ENCODE results near the gene LLGL2. TPM values are rescaled to one million over a fixed set of nuclear protein-coding genes. Genes with fewer than 3 reads are reported as not detected.
"Not testable (repeated sequence)": the region's sequence is repeated elsewhere in the genome, so short reads cannot be mapped to it uniquely, and the experiment has no call there.

LLGL2 gene
- total RNA-seq, 4 donors from 2014 or later, result 35.6 to 73.5 (median 53.8) TPM

GRCh38 chr17:75516619-75517296 lies 8.7 kb upstream of the LLGL2 start:
- peak; percentile 21 to 34 for DNase-seq
- WGBS, 2 donors, result 1 to 2% methylated on average over 13 to 14 of the region's 65 CpGs

GRCh38 chr17:75517297-75517865 lies 8.1 kb upstream of the LLGL2 start:
- peaks cover 26 to 27% of the 10 kb centered on the region in 2 donors for H3K4me1 ChIP-seq
- intact Hi-C loops (cut with DNase I), result no loop called here
- DNase-seq, result no peak
- H3K27ac ChIP-seq, result no peak overlapping the region
- H3K27me3 ChIP-seq, result no peaks in the 10 kb centered on the region
- 33 to 36% methylated on average over 8 to 10 of the region's 10 CpGs for WGBS, 2 donors
- H3K9me3 ChIP-seq, result no peaks in the 10 kb centered on the region
- H3K4me3 ChIP-seq (replicated peaks in 1 of 3), result peak overlapping the region; percentile 43 to 98 (median 64)
- TF ChIP-seq CTCF (IDR thresholded peaks at IDR 0.05) (peak in 1 of 6 experiments; percentile 6), POLR2A (IDR thresholded peaks at IDR 0.05) (no peak)
- H3K36me3 ChIP-seq, result no peaks in the 10 kb centered on the region

More at GRCh38 chr17:75516619-75517296, 8.7 kb upstream of the LLGL2 start:
- H3K9me3 ChIP-seq, result no peaks in the 10 kb centered on the region
- H3K4me1 ChIP-seq, result peaks cover 32 to 33% of the 10 kb centered on the region in 2 donors
- peak overlapping the region; percentile 43 to 98 (median 64) for H3K4me3 ChIP-seq (replicated peaks in 1 of 3)
- no peaks in the 10 kb centered on the region for H3K27me3 ChIP-seq
- no peak for TF ChIP-seq CTCF (IDR thresholded peaks at IDR 0.05)
- TF ChIP-seq POLR2A (IDR thresholded peaks at IDR 0.05), result no peak
- peaks cover 0 to 4% of the 10 kb centered on the region in 2 donors for H3K36me3 ChIP-seq
- intact Hi-C loops (cut with DNase I), result no loop called here
- H3K27ac ChIP-seq, result peak overlapping the region in 1 of 3 donors; percentile 41

- no peak for DNase-seq
- Histone ChIP-seq H3K4me3 (replicated peaks in 1 of 3) (no peak overlapping the region), H3K36me3 (no peaks in the 10 kb centered on the region), H3K27ac (no peak overlapping the region), H3K27me3 (no peaks in the 10 kb centered on the region), H3K9me3 (no peaks in the 10 kb centered on the region), H3K4me1 (peaks cover 21% of the 10 kb centered on the region in 2 donors)
- intact Hi-C loops (cut with DNase I), result no loop called here
- TF ChIP-seq POLR2A (IDR thresholded peaks at IDR 0.05) (no peak), CTCF (IDR thresholded peaks at IDR 0.05) (no peak)
- 83 to 90% methylated on average over 3 of the region's 3 CpGs for WGBS, 2 donors
Observed at GRCh38 chr17:75518201-75518600, 7.3 kb upstream of the LLGL2 start.

- intact Hi-C loops (cut with DNase I), result no loop called here
- no peaks in the 10 kb centered on the region for H3K9me3 ChIP-seq
- H3K4me3 ChIP-seq (replicated peaks in 1 of 3), result no peak overlapping the region
Observed at GRCh38 chr17:75518983-75519537, 6.4 kb upstream of the LLGL2 start.

GRCh38 chr17:75520413-75520812 lies 5.1 kb upstream of the LLGL2 start:
- H3K27ac ChIP-seq; H3K9me3 ChIP-seq; H3K4me3 ChIP-seq (replicated peaks in 1 of 3); H3K36me3 ChIP-seq; H3K27me3 ChIP-seq; DNase-seq: not testable (repeated sequence)
- H3K4me1 ChIP-seq, result peaks cover 12 to 16% of the 10 kb centered on the region in 2 donors
- intact Hi-C loops (cut with DNase I), result loop anchor here (5.0 kb wide), 1 partner anchor 88 kb away; no protein-coding TSS in a partner anchor
- 94 to 99% methylated on average over 8 of the region's 8 CpGs for WGBS, 2 donors

More at GRCh38 chr17:75518983-75519537, 6.4 kb upstream of the LLGL2 start:
- no peak overlapping the region for H3K27ac ChIP-seq
- no peak for DNase-seq
- H3K4me1 ChIP-seq, result peaks cover 13 to 16% of the 10 kb centered on the region in 2 donors
- no peaks in the 10 kb centered on the region for H3K36me3 ChIP-seq
- TF ChIP-seq CTCF (IDR thresholded peaks at IDR 0.05), result no peak
- TF ChIP-seq POLR2A (IDR thresholded peaks at IDR 0.05), result no peak
- 91% methylated on average over 9 of the region's 9 CpGs for WGBS, 2 donors
- H3K27me3 ChIP-seq, result no peaks in the 10 kb centered on the region

All from thyroid gland (tissue), 4 donors.